HG03432 (cell line): ENCODE measurements around the gene BRI3.
A peak's percentile ranks its signal among the peaks of the same experiment; 100 is the strongest.

Source experiments
- ATAC-seq: cut with Tn5 transposase; IDR thresholded peaks from one replicate; pipeline ENCODE4 v1.9.1; 2021; ENCODE audit warnings: mild to moderate bottlenecking, moderate library complexity; ENCODE audit not compliant: unreplicated experiment

Gene BRI3

DNA sequence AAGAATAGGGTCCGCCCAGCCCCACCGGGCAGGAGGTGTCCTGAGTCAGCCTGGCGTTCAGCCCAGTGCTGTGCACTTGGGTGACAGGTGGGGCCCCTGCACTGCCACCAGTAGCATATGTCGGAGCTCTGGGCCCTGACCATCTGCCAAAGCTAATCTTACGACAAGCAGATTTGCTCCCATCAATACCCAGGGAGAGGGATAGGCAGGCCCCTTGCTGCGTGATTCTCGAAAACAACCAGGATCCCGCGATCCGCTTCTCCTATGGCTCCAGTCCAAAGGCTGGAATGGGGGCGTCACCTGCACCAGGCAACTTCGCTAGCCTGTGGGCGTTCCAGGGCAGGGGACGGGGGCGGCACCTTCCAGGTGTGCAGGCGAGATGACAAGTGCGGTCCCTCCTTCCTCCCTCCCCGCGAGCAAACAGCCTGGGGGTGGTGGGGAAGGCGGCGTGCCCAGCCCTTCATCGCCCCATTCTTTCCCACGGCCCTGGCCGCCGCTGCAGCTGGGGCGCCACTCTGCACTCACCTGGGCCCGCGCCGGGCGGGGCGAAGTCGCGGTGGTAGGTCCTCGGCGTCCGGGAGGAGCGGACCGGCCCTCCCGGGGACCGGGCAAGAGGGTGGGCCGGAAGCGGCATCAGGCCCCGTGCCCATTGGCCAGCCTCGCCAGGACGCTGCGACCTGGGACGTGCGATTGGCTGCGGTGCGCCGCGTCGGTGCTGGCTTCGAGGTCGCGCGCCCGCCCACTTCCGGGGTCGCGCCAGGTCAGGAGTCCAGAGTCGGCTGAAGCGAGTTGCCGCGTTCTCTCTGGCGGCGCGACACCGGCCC, 29.7 kb upstream of the BRI3 start, which contains the start of gene TECPR1:
Gene TECPR1, minus strand, starts transcription at position 632 of the 824 bp plus-strand sequence. CDS start 6,086 bp downstream, outside the sequence.
- ATAC-seq = peak; percentile 99

DNA sequence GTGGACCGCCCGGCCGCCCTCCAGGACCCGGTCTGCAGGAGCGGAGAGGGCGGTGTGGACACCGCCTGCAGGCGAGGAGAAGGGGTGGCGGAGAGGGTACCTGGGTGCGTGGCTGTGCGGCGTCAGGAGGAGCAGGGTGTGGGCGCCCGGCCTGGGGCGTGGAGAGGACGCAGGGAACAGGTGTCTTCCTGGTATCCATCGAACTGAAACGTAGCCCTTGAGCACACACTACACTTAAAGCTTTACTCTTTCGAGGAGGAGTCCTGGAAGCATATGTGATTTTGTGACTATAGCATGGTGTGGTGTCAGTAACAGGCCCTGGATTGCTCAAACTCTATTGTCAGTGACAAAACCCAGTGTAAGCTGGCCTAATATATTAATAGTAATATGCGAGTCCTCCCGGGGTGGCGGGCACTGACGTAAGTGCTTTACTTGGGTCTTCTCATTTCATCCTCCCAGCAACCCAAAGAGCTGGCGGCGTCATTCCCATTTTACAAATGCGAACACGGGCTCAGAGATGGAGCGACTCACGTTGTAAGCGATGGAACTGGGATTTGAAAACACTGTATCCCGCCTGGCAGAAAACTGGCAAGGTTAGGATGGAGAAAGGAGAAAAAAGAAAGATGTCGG, 28.9 kb upstream of the BRI3 start:
- ATAC-seq = peak; percentile 33

DNA sequence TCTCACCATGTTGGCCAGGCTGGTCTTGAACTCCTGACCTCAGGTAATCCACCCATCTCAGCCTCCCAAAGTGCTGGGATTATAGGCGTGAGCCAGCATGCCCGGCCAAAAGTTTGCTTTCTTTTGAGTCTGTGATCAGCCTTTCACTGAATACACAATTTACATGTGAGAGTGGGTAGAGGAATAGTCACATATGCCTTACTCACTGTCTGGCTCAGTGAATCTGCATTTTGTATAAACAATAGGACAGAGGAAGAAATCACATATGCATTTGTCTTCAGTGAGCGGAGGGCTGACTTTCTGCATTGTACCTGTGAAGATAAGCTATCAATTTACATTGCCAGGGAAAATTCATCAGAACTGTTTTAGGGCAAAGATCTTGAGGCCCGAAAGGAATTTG, 27.0 kb upstream of the BRI3 start:
- ATAC-seq = no peak

DNA sequence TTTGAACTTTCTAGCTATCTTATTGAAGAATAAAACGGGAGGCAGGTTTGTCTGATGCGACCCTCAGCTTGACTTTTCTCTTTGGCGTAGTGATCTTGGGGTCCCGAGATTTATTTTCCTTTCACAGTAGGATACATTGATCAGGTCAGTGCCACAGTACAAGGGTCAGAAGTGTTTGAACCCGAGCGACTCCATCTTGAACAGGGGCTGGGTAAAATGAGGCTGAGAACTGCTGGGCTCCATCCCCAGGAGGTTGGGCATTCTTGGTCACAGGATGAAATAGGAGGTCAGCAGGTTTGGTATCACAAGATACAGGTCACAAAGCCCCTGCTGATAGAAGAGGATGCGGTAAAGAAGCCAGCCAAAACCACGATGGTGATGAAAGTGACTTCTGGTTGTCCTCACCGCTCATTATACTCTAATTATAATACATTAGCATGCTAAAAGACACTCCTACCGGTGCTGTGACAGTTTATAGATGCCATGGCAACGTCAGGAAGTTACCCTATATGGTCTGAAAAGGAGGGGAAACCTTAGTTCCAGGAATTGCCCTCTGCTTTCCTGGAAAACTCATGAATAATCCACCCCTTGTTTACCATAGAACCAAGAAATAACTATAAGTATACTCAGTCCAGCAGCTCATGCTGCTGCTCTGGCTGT, 26.4 kb upstream of the BRI3 start:
- no peak for ATAC-seq

DNA sequence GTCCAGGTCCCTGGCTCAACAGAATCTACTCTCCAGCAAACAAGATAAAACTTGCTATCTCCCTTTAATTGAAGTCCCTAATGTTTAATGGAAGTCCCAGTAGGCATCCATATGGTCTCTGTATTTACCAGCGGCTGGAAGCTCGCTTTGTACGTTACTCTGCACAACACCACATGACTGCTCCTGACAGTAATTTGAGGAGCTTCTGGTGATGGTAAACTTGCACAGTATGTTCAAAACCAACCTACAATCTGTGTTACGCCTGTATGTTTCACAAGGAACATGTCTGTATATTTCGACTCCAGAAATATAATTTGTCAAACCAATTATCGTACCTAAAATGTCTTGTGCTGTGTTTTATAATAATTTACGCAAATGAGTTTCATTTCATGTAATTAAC, 25.1 kb upstream of the BRI3 start:
- no peak for ATAC-seq

DNA sequence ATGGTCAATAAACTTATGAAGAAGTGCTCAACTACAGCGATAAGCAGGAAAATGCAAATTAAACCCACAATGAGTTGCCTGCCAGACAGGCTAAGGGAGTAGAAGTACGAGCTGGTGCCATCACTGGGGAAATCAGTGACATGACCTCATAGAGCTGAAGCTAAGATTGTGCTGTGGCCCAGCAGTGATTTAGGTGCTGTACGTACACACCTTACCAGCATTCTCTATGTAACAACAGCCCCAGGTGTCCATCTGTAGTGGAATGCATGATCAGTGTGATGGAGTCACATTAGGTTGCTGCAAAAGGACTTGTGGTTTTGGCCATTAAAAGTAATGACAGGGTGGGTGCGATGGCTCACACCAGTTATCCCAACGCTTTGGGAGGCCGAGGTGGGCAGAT, 23.8 kb upstream of the BRI3 start:
- no peak for ATAC-seq

DNA sequence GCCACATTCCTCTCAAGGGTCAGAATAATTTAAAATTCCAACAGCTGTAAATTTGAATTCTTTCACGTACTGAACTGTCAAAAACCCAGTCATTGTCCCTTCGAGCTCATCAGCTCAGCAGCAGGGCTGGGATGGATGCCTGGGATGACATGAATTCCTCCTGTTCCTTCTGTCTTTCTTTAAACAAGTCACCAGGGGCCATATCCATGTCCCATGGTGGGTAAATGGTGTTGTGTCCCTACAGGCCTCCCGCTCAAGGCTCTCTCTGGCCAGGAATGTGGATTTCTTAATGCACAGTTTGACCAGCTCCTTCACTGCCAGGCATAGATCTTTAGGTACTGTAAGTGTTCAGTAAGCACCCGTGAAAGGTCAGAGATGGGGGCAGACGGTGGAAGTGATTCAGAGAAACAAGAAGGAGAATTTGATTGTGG, 15.6 kb upstream of the BRI3 start:
- no peak for ATAC-seq

DNA sequence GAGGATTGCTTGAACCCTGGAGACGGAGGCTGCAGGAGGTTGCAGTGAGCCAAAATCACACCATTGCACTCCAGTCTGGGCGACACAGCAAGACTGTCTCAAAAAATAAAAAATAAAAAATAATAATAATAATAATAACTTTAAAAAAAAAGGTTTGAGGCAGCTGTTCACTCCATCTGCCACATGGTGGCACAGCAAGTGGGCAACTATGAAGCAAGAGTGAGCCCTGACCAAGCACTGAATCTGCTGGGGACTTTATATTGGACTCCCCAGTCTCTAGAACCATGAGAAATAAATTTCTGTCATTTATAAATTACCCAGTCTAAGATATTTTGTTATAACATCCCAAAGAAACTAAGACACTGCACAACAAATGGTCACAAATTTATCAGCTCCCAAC, 14.6 kb upstream of the BRI3 start:
- ATAC-seq = no peak

DNA sequence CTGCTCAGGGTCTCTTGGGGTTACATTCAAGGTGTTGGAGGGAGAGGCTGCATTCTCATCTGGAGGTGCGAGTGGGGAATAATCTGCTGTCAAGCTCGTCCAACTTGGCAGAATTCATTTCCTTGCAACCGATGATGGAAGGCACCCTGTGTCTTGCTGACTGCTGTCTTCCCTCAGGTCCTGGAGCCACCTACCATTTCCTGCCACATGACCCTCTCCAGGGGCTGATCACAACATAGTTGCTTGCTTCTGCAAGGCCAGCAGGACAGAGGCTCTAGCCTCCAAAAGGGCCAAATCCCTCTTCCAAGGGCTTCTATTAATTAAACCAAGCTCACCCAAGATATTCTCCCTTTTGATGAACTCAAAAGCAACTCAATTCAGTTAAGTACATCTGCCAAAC, 14.2 kb upstream of the BRI3 start:
- ATAC-seq = no peak

DNA sequence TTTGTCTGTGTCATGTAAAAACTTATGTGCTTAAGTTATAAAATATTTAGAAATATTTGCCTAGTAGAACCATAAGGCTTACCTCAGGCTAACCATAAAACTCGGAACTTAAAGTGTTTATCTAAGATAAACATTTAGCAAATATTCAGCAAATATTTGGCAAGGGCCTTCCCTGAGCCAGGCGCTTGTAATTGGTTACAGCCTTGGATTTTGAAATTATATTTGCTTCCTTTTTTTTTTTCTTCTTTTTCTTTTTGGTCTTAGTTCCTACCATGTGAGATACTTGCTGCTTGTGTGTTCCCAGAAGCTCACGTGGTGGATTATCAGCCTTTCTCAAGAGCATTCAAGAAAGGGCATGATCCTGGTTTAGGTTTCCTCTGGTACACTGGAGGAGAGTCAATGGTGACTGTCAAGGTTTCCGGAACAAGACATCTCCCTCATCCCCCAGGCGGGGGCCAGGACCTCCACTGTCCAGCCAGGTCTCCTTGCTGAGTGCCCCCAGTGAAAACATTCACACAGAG, 5.2 kb upstream of the BRI3 start:
- no peak for ATAC-seq

DNA sequence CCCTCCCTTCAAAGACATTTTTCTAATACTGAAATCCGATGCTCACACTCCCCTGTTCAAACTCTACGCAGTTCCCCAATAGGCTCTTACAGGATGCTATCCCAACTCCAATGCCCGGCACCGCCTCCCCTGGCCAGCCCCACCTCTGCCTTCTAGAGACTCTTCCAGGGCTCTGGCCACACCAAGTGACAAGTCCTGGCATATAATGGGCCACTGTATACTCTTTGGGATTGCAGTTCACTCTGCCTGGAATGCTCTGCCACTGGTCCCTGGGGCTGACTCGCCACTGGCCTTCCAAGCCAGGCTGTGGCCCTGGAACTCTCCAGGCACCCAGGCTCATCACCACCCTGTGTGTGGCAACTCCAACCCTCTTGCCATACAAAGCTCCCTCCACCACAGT, 3.1 kb upstream of the BRI3 start:
- ATAC-seq = no peak

DNA sequence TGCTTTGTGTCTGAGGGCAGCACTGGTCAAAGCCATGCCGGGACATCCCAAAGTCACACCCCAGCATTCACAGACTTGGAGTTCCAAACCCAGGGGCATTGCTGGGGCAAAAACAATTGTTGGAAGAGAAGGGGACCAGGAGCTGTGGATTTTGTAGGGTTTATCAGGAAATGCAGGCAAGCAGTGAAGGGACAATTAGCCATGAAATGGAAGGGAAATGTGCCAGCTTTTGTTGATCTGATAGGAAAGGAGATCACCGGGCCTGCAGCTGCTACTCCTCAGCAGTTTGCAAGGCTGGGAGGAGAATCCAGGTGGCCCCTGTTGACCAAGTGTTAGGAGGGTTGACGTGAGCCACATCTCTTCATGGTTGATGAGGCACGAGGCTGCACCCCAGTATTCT, 2.5 kb upstream of the BRI3 start:
- ATAC-seq = no peak

DNA sequence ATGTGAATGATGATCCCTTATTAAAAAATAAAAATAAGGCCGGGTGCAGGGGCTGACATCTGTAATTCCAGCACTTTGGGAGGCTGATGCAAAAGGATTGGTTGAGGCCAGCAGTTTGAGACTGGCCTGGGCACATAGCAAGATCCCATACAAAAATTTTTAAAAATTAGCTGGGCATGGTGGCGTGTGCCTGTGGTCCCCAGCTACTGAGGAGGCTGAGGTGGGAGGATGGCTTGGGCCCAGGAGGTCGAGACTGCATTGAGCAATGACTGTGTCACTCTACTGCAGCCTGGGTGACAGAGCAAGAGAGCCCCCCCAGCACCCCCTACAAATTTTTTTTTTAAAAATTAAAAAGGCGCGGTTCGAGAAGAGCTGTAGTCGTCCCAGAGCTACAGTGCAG, 1.2 kb upstream of the BRI3 start:
- ATAC-seq = no peak

DNA sequence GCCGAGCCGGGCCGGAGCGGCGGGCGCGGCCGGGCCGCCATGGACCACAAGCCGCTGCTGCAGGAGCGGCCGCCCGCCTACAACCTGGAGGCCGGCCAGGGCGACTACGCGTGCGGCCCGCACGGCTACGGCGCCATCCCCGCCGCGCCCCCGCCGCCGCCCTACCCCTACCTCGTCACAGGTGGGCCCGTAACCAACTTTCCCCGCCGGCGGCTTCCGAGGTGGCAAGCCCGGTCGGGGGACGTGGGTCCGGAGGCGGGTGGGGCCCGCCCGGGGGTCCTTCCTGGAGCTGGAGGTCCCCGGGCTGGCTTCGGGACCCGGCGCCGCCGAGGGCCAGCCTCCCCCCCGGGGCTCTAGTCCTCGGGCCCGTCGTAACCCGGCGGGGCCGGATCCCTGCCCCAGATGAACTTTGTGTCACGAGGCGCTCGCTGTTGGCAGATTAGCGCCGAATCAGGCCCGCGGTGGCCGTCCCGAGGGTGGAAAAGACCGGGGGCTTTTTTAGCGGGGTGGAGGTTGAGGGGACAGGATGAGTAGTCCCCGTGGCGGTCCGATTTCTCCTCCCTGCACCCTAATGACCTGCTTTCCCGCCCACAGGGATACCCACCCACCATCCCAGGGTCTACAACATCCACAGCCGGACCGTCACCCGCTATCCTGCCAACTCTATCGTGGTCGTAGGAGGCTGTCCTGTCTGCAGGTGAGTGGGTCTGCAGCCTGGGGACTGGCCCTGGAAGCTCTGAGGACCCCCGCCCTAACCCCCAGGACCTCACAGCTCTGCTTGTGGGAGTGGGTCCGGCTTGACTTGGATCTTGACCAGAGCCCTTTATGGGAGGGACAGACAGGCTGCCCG, 496 bp downstream of the BRI3 start:
- peak; percentile 14 for ATAC-seq

DNA sequence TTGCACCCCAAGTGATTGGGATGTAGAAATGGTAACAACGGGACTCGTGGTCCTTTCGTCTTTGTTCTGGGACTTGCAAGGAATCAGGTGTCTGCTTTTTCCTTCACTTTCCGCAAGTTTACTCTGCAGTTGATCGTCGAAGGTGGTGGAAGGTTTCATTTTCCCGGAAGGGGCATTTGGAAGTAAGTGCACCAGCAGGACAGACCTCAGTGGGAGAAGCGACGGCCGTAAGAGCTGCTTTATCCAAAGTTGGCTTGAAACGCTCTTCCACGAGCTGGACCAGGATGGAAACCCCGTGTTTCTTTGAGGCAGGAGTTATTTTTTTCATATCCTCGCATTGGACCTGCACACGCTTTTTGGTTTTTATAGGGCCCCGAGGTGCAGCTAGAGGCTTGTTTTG, 1.2 kb downstream of the BRI3 start:
- ATAC-seq = no peak

DNA sequence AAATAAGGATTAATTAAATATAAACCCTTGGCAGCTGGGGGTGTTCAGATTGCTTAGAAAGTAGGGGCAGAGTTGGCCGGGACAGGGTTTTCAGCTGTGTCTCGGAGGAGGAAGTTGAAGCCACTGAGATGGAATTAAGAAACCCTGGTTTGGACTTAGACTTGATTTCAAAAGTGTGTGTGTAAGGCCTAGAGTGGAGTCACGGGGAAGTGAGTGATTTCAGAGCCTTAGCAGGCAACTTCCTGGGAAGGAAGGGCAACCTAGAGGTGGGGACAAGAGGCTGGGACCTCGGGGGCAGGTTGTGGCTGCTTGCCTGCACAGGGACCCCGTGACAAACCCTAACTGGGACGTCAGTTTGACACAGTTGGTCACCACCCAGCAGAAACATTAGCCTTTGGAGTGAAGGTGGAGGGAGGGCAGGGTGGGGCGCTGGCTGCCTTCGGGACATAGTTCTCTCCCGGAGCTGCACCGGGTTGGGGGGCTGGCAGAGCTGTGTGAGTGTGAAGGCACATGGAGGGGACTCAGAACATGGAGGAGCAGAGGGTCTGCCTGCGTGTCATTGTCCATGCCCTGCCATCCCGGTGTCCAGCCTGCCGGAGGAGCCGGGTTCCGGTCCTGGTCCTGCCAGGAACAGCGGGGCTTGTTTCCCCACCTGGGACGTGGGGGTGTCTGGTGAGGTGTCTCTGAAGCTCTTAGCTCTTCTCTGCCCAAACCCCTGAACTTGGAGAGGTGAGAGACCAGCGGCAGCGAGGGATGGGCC, 1.8 kb downstream of the BRI3 start:
- ATAC-seq = no peak

DNA sequence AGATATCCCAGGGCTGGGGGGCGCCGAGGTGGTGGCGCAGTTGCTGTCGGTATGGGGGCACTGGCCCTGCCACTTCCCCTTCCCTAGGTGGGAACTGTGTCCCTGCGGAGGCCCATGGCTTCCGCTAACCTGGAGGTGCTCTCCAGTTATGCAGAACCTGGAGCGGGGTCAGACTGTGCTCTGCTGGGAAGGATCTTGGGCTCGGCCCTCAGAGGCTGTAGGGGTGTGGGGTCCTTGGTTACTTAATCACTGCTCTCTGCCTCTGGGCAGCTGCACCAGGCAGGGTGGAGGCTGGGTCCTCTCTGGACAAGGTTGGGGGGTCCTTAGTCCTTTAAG, 2.4 kb downstream of the BRI3 start:
- no peak for ATAC-seq

DNA sequence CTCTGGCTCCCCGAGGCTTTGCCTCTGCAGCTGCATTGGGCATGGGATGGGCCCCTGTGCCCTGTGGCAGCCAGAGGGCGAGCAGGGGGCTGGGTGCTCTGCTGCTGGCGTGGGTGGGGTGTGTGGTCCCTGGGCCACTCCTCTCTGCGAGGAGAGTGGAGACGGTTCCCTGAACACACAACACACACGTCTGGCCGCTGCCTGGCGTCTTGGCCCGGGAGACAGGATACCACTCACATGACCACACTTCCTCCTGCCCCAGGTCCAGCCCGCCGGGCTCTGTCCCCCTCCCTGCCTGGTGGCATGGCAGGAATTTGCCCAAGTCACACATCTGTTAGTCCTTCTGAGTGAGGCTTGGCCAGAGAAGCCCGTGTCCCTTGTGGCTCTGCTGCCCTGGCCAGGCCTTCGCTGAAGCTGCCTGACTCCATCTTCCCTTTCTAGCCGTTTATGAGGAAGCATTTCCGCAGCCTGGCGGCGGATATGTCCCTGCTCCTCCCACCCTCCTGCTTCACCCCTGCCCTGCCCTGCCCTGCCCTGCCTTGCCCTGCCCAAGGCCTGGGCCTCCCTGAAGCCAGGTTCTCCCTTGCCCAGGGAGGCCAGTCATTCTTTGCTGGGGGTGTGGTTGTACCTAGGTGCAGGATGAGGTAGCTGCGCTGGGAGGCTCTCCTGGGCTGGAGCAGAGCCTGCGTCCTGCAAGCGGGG, 3.0 kb downstream of the BRI3 start:
- ATAC-seq = no peak
